HPDE6-E6E7 (cell line): ENCODE data around the gene SCAMP4.
"Not testable (repeated sequence)": the region's sequence is repeated elsewhere in the genome, so short reads cannot be mapped to it uniquely, and the experiment has no call there.

ENCODE experiments used
- DNase-seq: peaks from one replicate; pipeline ENCODE4 v3.0.0; 2011; ENCODE audit warnings: missing footprints; ENCODE audit errors: extremely low spot score

Gene SCAMP4

DNA sequence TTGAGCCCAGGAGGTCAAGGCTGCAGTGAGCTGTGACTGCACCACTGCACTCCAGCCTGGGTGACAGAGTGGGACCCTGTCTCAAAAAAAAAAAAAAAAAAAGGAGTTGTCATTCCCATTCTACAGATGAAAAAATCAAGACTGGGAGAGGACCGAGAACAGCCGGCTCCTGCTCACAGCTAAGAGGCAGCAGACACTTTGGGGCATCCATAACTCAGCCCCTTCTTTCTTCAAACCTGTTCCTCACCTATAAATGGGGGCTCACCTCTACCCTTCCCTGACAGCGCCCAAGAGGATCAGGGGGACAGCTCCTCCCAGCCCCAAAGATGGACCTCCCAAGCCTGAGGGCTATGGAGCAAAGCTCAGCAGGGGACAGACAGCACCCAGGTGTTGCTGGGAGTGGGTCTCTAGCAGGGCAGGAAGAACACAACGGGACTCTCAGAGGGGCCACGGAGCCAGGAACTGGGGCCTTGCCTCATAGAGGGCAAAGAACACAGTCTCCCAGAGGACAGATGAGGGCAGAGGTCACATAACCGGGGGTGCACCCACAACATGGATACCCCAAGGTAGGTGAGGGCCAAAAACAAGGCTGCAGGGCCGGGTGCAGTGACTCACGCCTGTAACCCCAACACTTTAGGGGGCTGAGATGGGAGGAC, 38.4 kb upstream of the SCAMP4 start:
- no peak for DNase-seq

DNA sequence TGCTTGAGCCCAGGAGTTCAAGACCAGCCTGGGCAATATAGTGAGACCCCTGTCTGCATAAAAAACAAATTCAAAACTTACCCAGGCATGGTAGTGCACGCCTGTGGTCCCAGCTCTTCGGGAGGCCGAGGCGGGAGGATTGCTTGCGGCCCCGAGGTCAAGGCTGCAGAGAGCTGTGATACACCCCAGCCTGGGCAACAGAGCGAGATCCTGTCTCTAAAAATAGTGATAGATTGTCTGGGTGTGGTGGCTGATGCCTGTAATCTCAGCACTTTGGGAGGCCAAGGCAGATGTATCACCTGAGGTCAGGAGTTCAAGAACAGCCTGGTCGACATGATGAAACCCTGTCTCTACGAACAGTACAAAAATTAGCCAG, 37.9 kb upstream of the SCAMP4 start:
- no peak for DNase-seq

DNA sequence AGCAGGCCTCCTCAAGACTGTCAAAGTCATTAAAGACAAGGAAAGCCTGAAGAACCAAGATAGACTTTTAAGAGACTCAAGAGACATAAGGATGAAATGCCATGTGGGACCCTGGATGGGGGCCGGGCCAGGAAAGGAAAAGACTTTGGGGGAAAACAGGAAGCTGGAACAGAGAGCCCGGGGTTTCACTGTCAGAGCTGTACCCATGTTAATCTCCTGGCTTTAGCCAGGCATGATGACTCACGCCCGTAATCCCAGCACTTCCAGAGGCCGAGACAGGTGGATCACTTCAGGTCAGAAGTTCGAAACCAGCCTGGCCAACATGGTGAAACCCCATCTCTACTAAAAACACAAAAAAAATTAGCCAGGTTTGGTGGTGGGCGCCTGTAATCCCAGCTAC, 36.2 kb upstream of the SCAMP4 start:
- no peak for DNase-seq

DNA sequence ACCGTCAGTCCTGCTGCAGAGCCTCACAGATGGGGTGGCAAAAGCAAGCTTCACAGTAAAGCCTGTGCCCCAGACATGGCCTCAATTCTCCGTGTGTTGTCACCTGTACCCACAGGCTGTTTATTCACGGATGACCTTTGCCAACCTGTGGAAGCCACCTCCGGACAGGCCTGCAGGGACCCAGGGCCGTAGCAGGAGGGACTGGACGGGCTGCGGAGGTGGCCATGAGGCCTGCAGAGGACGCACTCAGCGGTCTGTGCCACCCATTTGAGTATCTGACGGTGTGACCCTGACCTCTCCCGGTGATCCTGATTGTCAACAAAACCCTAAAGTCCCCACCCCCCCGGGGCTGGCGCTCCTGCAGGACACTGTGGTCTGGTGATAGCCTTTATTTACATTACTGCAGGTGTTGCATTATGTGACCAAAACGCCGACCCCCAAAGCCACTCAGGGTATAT, 34.0 kb upstream of the SCAMP4 start:
- DNase-seq, result no peak

DNA sequence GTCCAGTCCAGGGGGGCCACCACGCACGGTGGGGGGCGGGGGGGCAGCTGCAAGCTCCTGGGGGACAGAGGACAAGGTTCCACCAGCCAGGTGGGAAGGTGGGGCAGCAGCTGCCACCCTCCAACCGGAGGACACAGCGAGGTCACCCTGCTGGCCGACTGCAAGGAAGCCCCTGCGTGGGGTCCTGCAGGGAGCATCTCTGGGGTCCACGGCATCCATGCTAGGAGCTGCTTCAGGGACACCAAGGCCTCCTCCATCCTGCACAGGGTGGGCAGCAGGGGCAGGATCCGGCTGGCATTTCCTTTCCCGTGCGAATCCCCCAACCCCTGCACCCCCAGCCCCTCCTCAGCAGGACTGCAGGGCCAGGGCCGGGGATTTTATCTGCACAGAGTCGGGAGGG, 33.6 kb upstream of the SCAMP4 start:
- no peak for DNase-seq

GRCh38 chr19:1872807-1873523, 32.2 kb upstream of the SCAMP4 start:
- no peak for DNase-seq

DNA sequence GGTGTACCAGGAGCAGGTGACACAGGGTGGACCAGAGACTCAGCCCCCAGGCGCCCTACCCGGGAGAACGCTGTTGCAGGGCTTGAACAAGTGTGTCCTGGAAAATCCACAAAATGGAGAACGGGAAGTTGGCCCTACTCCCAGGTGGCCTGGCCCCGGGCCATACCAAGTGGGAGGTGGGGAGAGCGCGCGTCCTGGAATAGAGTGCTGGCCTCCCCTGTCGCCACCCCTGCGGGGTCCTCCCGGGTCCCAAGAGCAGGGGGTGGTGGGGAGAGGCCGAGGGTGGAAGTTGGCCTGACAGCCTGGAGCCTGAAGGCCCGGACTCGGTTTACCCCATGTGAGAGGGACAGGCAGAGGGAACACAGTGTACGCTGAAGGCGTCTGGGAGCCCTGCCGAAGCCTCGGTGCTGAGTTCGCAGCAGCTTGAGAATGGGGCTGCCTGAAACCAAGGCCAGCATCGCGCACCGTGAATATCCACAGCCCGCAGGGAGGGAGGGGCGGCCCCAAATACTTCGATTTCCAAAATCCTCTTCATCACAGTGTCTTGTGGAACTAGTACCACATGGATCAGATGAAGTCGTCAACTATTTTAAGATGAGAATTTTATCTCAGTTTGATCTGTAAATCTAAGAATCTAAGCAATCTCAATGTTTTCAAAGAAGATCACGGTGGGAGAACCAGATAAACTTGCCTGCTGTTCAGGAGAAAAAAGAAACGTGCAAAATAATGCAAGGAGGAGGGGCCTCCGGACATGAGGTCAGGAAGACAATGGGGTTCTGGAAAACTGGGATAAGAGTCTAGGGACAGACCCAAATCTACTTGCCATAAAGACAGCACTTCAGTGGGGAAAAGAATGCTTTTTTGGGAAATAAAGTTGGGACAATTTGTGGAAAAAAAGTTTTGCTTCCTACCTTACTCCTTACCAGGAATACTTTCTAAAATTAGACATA, 31.4 kb upstream of the SCAMP4 start:
- DNase-seq, result no peak

DNA sequence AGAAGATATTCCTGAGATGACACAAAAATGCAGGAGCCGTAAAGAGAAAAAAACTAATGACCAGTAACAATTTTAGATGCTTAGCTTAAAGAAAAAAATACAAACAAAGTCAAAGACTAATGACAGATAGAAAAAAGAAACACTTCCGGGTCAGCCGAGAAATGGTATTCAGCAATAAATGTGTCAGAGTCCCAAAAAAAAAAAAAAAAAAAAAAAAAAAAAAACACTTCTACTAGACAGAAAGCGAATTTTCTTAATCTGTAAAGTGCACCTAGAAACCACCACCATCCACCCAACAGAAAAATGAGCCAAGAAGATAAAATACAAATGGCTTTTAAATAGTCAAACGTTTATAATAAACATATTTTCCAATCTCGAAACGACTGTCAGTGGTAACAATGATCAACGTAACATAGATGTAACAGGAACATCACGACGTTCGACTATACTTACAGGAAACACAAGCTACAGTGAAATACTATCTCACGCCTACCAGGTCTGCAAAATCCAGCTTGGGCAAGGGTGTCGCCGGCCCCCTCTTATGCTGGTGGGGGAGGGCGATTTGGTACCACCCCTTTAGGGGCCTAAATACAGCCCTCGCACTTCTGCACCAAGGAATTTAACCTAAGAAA, 30.5 kb upstream of the SCAMP4 start:
- no peak for DNase-seq

DNA sequence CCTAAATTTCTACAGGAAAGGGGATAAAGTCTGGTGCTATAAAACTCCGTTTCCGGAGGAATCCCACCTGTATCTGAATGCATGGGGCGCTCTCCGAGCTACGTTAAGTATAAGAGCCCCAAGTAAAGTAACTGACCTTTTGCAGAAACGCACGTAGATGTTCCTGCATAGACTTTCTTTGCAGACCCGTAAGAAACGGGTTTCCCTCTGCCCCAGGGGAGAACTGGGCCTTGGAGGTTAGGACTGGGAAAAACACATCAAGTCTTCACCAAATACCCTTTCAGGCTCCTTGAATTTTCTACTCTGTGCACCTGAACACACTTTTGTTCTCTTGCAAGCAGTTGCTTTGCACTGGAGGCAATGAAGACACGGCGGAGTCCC, 29.9 kb upstream of the SCAMP4 start:
- DNase-seq, result not testable (repeated sequence)

- no peak for DNase-seq
Observed at GRCh38 chr19:1875646-1876495, 29.3 kb upstream of the SCAMP4 start.

GRCh38 chr19:1876496-1877279, 28.5 kb upstream of the SCAMP4 start:
- not testable (repeated sequence) for DNase-seq

DNA sequence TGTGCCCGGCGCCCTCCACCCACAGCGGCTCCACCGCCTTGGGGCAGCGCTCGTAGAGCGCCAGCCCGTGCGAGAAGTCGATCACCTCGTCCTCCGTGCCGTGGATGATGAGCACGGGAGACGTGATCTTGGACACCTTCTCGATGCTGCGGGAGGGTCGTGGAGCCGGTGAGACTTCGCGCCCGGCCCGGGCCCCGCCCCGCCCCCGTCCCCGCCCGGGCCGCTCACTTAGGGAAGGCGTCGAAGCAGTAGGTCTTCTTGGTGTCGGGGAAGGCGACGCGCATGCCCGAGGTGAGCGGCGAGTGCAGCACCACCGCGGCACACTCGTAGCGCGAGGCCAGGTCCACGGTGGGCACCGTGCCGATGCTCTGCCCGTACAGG, 27.9 kb upstream of the SCAMP4 start:
- not testable (repeated sequence) for DNase-seq

DNA sequence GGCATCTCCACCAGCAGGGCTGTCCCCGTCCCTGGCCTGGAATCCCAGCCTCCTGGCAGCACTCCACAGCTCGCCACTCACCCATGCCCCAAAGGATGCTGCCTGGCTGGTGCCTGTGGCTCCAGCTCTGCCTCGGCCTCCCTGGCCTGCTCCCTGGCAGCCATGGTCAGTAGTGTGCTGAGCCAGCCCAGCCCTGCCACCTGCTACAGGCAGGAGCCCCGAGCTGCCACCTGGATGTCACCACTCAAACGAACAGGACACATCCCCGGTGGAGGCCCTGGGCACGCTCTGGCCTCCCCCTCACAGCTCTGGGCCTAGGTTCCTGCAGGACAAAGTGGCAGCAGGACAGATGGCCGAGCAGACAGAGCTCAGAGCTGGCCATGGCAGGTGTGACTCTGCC, 26.6 kb upstream of the SCAMP4 start:
- not testable (repeated sequence) for DNase-seq

DNA sequence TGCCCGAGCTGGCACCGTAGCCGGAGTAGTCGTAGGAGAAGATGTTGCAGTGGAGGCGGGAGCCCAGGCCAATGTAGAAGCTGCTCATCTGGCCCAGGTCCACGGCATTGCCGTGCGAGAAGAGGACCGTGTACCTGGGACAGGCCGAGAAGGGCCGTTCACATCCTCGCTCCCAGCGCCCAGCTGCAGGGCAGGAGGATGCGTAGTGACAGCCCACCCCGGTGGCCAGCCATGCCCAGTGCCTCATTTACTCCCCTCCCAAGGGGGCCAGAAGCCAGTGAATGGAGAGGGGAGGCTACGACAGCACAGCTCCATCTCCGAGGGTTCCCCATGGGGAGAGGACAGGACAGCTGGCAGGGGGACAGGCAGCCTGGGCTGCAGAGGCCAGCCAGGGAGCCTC, 25.2 kb upstream of the SCAMP4 start:
- not testable (repeated sequence) for DNase-seq

DNA sequence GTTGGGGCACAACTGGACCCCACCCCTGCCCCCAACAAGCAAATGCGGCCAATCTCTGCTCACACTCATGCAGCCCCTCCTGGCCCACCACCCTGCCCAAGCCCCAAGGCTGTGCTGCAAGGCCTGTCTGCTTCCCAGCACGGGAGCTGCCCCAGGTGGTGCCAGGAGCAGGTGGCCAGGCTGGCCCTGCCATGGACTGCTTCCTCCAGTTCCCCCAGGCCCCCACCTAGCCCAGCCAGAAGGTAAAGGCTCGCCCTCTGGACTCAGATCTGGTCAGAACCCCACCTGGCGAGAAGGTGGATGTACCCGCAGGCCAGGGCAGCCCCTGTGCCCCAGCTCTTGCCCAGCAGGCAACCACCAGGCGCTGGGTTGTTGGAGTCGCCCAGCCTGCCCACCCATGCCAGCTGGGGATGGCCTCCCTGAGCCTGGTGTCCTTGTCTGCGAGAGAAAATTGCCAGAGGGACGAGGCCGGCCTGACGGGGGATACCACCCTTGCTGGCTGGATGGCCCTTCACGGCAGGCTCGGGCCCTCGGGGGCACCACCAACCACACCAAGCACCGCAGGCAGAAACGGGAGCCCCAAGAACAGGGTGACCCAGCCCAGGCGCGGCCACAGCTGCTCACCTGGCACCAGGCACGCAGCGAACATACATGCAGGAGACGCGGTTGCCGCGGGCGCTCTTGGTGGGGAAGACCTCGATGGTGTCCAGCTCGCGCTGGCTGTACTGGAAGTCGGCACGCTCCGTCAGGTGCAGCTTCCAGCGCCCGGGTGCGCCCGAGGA, 24.4 kb upstream of the SCAMP4 start:
- no peak for DNase-seq

GRCh38 chr19:1881393-1882088, 23.7 kb upstream of the SCAMP4 start:
- not testable (repeated sequence) for DNase-seq

- DNase-seq, result no peak
Observed at GRCh38 chr19:1882089-1882785, 23.0 kb upstream of the SCAMP4 start.
